Panc1 (cell line): ENCODE measurements around the gene KCNQ1. TPM values are rescaled to one million over a fixed set of nuclear protein-coding genes. Genes with fewer than 3 reads are reported as not detected.

Source experiments
- ATAC-seq: fragments of 200-7000 bp; cut with Tn5 transposase; 2 replicates; pipeline ENCODE4 v1.9.1; 2020; ENCODE audit warnings: mild to moderate bottlenecking, moderate library complexity
- BruUV-seq: library from RNA; stranded (reverse); fragments of 400-500 nt; replicated peaks from 2 replicates; lab custom pipeline; 2021; lab: Mats Ljungman, UMichigan
- CTCF ChIA-PET: fragments of 300-600 bp; sonication (Branson Sonifier 250); formaldehyde crosslinking; loops from one replicate; lab custom pipeline; 2022; ENCODE audit warnings: antibody characterized with exemption; lab: Charles Lee
- POLR2A ChIA-PET: fragments of 300-600 bp; sonication (Branson Sonifier 250); formaldehyde crosslinking; loops from one replicate; lab custom pipeline; 2022; ENCODE audit warnings: antibody characterized with exemption; lab: Charles Lee
- DNase-seq: peaks from one replicate; pipeline ENCODE4 v3.0.0-alpha.2; 2010; ENCODE audit warnings: low read depth, low spot score
- H3K27ac ChIP-seq: 2 replicates; pipeline ENCODE4 v1.5.1; 2011; ENCODE audit warnings: mild to moderate bottlenecking, low read length, inconsistent platforms
- H3K27me3 ChIP-seq: fragments of 200-500 bp; sonication (Bioruptor generic); 2 replicates; pipeline ENCODE4 v1.6.0; 2014; ENCODE audit warnings: low read length, inconsistent platforms; ENCODE audit not compliant: control insufficient read depth, insufficient read depth
- H3K36me3 ChIP-seq: fragments of 200-500 bp; sonication (Bioruptor generic); 2 replicates; pipeline ENCODE4 v1.5.1; 2014; ENCODE audit warnings: inconsistent platforms, mild to moderate bottlenecking, low read length, moderate library complexity; ENCODE audit not compliant: control insufficient read depth, insufficient read depth
- H3K4me1 ChIP-seq: 2 replicates; pipeline ENCODE4 v1.5.1; 2011; ENCODE audit warnings: inconsistent platforms, mild to moderate bottlenecking, low read length, moderate library complexity; ENCODE audit not compliant: control insufficient read depth, insufficient read depth
- H3K4me3 ChIP-seq, 2 experiments: 2 replicates each; pipeline ENCODE4 v1.5.1; 2011 to 2012; ENCODE audit warnings: low read depth in 2 of 2, low read length in 2 of 2, mild to moderate bottlenecking in 2 of 2, inconsistent platforms in 1 of 2, moderate library complexity in 1 of 2
- H3K9me3 ChIP-seq: fragments of 200-500 bp; sonication (Bioruptor generic); 2 replicates; pipeline ENCODE4 v1.5.1; 2014; ENCODE audit warnings: low read depth, mild to moderate bottlenecking, inconsistent platforms, low read length, moderate library complexity; ENCODE audit not compliant: control insufficient read depth, insufficient read depth
- POLR2AphosphoS5 ChIP-seq: IDR thresholded peaks from 2 replicates; pipeline ENCODE4 v1.6.1; 2012; ENCODE audit warnings: mild to moderate bottlenecking, low read depth, low read length, moderate library complexity
- REST ChIP-seq, 2 experiments: IDR thresholded peaks; 2 replicates each; pipeline ENCODE4 v1.6.1; 2011 to 2012; ENCODE audit warnings: low read depth in 2 of 2, control low read depth in 1 of 2, low read length in 1 of 2, mild to moderate bottlenecking in 1 of 2, moderate library complexity in 1 of 2; ENCODE audit not compliant: insufficient read depth in 1 of 2
- SIN3A ChIP-seq: IDR thresholded peaks from 2 replicates; pipeline ENCODE4 v1.6.1; 2012; ENCODE audit warnings: low read depth, mild to moderate bottlenecking, low read length, moderate library complexity, borderline replicate concordance; ENCODE audit not compliant: insufficient read depth
- TCF7L2 ChIP-seq: IDR thresholded peaks from 2 replicates; pipeline ENCODE4 v1.6.1; 2011; ENCODE audit warnings: mild to moderate bottlenecking, low read depth, low read length, inconsistent platforms
- in situ Hi-C: cut with HindIII; loops from 2 replicates; pipeline ENCODE4 v1.10.0; 2016; ENCODE audit warnings: low sequenced_read_pairs, low pct_unique_long_range_greater_than_20kb
- intact Hi-C: fragments of 100-400 bp; cut with micrococcal nuclease; formaldehyde crosslinking; loops from one replicate; pipeline ENCODE4 v1.10.0; 2022; ENCODE audit not compliant: unreplicated experiment
- total RNA-seq: library from RNA; stranded (reverse); gene quantifications from one replicate; pipeline ENCODE4 v1.2.1, GENCODE V29; 2021; ENCODE audit not compliant: unreplicated experiment
- TF ChIP-seq, protein P1 (sequence below): fragments of 450-650 bp; IDR thresholded peaks from 2 replicates; pipeline ENCODE4 v1.5.1; 2017; ENCODE audit warnings: mild to moderate bottlenecking

The KCNQ1 gene
- total RNA-seq, 1 experiment from 2014 or later = 1.0 TPM

- in situ Hi-C loops (loop anchor here (5.0 kb wide), 1 partner anchor 43 kb away; no protein-coding TSS in a partner anchor), intact Hi-C loops (no loop called here)
- CTCF ChIA-PET = interaction anchor here (0.5 kb wide), 1 partner anchor 213 kb away, joined by 3 read pairs; no protein-coding TSS in a partner anchor
- Histone ChIP-seq H3K4me1 (no peaks in the 10 kb centered on the region), H3K4me3 (no peak overlapping the region), H3K27me3 (peaks cover 13% of the 10 kb centered on the region; the same call in 1 of the 2 replicates), H3K36me3 (no peaks in the 10 kb centered on the region), H3K9me3 (no peaks in the 10 kb centered on the region), H3K27ac (no peak overlapping the region)
- TF ChIP-seq, protein P1, sequence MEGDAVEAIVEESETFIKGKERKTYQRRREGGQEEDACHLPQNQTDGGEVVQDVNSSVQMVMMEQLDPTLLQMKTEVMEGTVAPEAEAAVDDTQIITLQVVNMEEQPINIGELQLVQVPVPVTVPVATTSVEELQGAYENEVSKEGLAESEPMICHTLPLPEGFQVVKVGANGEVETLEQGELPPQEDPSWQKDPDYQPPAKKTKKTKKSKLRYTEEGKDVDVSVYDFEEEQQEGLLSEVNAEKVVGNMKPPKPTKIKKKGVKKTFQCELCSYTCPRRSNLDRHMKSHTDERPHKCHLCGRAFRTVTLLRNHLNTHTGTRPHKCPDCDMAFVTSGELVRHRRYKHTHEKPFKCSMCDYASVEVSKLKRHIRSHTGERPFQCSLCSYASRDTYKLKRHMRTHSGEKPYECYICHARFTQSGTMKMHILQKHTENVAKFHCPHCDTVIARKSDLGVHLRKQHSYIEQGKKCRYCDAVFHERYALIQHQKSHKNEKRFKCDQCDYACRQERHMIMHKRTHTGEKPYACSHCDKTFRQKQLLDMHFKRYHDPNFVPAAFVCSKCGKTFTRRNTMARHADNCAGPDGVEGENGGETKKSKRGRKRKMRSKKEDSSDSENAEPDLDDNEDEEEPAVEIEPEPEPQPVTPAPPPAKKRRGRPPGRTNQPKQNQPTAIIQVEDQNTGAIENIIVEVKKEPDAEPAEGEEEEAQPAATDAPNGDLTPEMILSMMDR = no peak
- TF ChIP-seq SIN3A (no peak), POLR2AphosphoS5 (no peak), TCF7L2 (no peak), REST (IDR thresholded peaks at IDR 0.05; ENCODE audit: insufficient read depth in 1 of 2, low read depth in 2 of 2, low read length in 1 of 2) (no peak)
- no TSS peak for BruUV-seq
- DNase-seq (no peak), ATAC-seq (no peak)
- POLR2A ChIA-PET = no interaction called here
Observed at GRCh38 chr11:2765491-2765890, 320.7 kb downstream of the KCNQ1 start.

DNA sequence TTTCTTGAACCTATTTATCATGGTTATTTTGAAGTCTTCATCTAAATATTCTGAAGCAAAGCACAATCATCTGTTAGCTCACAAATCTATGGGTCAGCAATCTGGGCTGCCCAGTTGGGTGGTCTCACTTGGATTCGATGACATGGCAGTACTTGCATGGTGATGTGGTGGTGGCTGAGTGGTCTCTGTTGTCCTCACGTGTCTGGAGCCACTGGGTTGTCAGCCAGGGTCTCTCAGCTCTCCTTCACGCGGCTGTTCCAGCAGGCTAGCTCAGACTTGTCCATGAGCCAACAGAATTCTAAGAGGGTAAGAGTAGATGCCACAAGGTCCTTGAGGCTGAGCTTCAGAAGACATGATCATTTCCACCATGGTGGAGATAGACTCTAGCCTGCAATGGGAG lies 321.4 kb downstream of the KCNQ1 start:
- H3K27me3 ChIP-seq = peaks cover 13% of the 10 kb centered on the region; the same call in 1 of the 2 replicates
- intact Hi-C loops (no loop called here), in situ Hi-C loops (loop anchor here (5.0 kb wide), 1 partner anchor 44 kb away; no protein-coding TSS in a partner anchor)
- ChIA-PET CTCF (no interaction called here), POLR2A (no interaction called here)
- H3K9me3 ChIP-seq = no peaks in the 10 kb centered on the region
- no peak overlapping the region for H3K4me3 ChIP-seq
- no peaks in the 10 kb centered on the region for H3K36me3 ChIP-seq
- no peak for TF ChIP-seq REST (IDR thresholded peaks at IDR 0.05; ENCODE audit: insufficient read depth in 1 of 2, low read depth in 2 of 2, low read length in 1 of 2)
- TF ChIP-seq, protein P1 = no peak
- TF ChIP-seq POLR2AphosphoS5 = no peak
- TF ChIP-seq TCF7L2 = no peak
- TF ChIP-seq SIN3A = no peak
- no peak for ATAC-seq
- BruUV-seq = no TSS peak
- no peak for DNase-seq
- no peaks in the 10 kb centered on the region for H3K4me1 ChIP-seq
- H3K27ac ChIP-seq = no peak overlapping the region
